GM12865 (cell line): ENCODE data around the gene SLC7A7.
"Not testable (repeated sequence)": the region's sequence is repeated elsewhere in the genome, so short reads cannot be mapped to it uniquely, and the experiment has no call there.

Source experiments
- DNase-seq: peaks from one replicate; pipeline ENCODE4 v3.0.0; 2010; ENCODE audit warnings: low read depth
- H3K4me3 ChIP-seq: 2 replicates; pipeline ENCODE4 v1.5.1; 2011; ENCODE audit warnings: mild to moderate bottlenecking, low read depth, low read length, control low read depth
- TF ChIP-seq, protein P1 (sequence below): IDR thresholded peaks from 2 replicates; pipeline ENCODE4 v1.5.1; 2011; ENCODE audit warnings: low read length, control low read depth, low read depth, inconsistent platforms; ENCODE audit not compliant: insufficient read depth; ENCODE audit errors: missing control alignments

The SLC7A7 gene

DNA sequence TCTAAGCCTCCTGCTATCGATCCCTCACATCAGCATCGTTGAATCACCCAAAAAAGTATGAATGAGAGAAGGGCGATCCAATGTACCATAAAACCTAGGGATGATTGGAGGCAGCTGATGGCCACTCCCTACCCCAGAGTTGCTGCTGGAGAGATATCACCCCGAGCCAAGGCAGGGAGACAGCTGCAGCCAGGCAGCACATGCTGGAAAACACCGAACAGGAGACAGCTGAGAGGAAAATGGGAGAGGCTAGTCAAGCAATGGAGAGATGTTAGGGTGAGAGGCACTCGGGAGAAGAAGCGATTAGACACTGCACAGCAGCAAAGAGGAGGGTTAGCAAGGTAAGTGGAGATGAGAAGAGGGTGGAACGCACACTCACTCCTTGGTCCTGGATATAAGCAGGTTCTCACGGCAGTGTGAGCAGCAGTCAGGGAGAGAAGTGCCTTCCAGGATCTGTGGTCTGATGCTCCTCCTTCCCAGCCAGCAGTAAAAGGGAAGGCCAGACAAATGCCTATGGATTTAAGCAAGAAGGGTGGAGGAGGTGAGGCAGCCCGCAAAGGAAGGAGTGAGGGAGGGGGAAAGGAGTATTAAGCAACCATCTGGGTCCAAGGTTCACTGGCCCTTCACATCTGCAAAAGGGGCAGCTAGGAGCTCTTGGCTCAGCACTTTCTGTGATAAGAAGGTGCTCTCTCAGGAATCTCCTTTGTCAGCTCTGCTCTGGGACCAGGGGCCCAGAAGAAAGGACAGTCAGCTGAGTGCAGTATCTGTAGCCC is at the start of gene SLC7A7:
Gene SLC7A7 (minus strand): TSS at position 495 of the 773 bp plus-strand sequence. CDS start 2,037 bp downstream, outside the sequence.
- TF ChIP-seq, protein P1, sequence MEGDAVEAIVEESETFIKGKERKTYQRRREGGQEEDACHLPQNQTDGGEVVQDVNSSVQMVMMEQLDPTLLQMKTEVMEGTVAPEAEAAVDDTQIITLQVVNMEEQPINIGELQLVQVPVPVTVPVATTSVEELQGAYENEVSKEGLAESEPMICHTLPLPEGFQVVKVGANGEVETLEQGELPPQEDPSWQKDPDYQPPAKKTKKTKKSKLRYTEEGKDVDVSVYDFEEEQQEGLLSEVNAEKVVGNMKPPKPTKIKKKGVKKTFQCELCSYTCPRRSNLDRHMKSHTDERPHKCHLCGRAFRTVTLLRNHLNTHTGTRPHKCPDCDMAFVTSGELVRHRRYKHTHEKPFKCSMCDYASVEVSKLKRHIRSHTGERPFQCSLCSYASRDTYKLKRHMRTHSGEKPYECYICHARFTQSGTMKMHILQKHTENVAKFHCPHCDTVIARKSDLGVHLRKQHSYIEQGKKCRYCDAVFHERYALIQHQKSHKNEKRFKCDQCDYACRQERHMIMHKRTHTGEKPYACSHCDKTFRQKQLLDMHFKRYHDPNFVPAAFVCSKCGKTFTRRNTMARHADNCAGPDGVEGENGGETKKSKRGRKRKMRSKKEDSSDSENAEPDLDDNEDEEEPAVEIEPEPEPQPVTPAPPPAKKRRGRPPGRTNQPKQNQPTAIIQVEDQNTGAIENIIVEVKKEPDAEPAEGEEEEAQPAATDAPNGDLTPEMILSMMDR, result no peak
- no peak within 1 kb of the TSS; the same call in 1 of the 2 replicates for H3K4me3 ChIP-seq
- no peak for DNase-seq

DNA sequence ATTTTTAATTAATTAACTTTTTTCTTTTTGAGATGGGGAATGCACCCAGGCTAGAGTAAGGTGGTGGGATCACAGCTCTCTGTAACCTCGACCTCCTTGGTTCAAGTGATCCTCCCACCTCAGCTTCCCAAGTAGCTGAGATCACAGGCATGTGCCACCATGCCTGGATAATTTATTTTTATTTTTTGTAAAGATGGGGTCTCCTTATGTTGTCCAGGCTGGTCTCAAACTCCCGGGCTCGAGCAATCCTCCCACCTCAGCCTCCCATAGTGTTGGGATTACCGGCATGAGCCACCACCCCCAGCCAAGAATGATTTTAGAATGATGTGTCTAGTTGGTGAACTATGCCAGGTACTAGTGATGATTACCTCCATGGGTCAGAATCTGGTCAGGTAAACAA is 49.7 kb upstream of the SLC7A7 start:
- DNase-seq, result no peak
- TF ChIP-seq, protein P1, result no peak
- H3K4me3 ChIP-seq, result no peak overlapping the region

GRCh38 chr14:22861651-22862050 is 46.4 kb upstream of the SLC7A7 start:
- H3K4me3 ChIP-seq, result no peak overlapping the region
- DNase-seq, result no peak
- TF ChIP-seq, protein P1, result no peak

DNA sequence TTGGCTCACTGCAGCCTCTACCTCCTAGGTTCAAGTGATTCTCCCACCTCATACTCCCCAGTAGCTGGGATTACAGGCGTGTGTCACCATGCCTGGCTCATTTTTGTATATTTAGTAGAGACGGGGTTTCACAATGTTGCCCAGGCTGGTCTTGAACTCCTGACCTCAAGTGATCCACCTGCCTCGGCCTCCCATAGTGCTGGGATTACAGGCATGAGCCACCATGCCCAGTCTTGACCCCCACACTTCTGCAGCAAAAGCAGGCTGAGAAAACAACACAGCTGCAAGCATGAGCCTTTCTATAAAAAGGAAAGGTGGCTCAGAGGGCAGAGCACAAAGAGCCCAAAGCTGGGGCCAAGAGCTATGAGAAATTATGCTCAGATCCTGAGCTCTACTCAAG is 45.1 kb upstream of the SLC7A7 start:
- DNase-seq, H3K4me3 ChIP-seq: not testable (repeated sequence)

DNA sequence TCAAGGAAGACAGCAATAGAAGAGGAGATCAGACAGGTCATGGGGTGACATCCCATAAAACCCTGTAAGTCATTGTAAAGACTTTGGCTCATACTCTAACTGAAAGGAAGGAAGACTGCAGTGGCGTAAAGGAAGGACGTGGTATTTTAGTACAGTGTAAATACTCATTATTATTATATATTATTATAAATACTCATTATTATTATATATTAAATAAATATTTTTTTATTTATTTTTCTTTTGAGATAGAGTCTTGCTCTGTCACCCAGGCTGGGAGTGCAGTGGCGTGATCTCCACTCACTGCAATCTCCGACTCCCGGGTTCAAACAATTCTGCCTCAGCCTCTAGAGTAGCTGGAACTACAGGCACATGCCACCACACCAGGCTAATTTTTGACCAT is 41.2 kb upstream of the SLC7A7 start:
- DNase-seq, result no peak
- H3K4me3 ChIP-seq, result no peak overlapping the region
- TF ChIP-seq, protein P1, result no peak

DNA sequence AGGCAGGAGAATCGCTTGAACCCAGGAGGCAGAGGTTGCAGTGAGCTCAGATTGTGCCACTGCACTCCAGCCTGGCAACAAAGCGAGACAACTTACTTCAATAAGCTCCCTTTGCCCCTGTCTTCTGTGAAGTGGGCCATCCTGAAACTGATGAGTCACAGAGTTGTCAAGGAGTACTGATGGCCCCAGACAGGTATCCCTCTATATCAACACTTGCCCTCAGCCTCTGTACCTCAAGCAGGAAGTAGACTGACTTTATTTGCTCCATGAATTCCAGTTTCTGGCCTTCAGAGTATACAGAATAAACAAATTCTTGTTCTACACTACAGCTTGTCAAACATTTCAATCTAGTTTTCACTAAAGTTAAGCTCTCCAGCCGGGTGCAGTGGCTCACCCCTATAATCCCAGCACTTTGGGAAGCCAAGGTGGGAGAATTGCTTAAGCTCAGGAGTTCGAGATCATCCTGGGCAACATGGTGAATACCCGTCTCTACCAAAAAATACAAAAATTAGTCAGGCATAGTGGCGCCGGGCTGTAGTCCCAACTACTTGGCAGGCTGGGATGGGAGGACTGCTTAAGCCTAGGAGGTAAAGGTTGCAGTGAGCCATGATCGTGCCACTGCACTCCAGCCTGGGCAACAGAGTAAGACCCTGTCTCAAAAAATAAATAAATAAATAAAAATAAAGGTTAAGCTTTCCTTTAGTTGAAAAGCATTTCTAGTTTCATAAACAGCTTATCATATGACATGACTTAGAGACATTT is 39.9 kb upstream of the SLC7A7 start:
- no peak overlapping the region for H3K4me3 ChIP-seq
- peak; percentile 29 for DNase-seq
- TF ChIP-seq, protein P1, result no peak

DNA sequence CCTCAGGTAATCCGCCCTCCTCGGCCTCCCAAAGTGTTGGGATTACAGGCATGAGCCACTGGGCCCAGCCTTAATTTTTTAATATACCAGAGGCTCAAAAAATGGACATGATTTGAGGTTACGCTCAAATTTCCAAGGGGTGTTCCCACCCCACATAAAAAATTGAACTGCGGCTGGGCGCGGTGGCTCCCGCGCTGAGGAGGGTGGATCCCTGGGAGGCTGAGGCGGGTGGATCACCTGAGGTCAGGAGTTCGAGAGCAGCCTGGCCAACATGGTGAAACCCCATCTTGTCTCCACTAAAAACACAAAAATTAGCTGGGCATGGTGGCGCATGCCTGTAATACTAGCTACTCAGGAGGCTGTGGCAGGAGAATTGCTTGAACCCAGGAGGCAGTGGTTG is 39.1 kb upstream of the SLC7A7 start:
- H3K4me3 ChIP-seq, result not testable (repeated sequence)

More for the DNA sequence above, 39.1 kb upstream of the SLC7A7 start:
- DNase-seq, result not testable (repeated sequence)
